ENCODE measurements around the gene JAK1.

GRCh38 chr1:64845831-64846425, 120.4 kb downstream of the JAK1 start:
- TF ChIP-seq POLR2A (IDR thresholded peaks at IDR 0.05): no peak
- TF ChIP-seq, protein P1, sequence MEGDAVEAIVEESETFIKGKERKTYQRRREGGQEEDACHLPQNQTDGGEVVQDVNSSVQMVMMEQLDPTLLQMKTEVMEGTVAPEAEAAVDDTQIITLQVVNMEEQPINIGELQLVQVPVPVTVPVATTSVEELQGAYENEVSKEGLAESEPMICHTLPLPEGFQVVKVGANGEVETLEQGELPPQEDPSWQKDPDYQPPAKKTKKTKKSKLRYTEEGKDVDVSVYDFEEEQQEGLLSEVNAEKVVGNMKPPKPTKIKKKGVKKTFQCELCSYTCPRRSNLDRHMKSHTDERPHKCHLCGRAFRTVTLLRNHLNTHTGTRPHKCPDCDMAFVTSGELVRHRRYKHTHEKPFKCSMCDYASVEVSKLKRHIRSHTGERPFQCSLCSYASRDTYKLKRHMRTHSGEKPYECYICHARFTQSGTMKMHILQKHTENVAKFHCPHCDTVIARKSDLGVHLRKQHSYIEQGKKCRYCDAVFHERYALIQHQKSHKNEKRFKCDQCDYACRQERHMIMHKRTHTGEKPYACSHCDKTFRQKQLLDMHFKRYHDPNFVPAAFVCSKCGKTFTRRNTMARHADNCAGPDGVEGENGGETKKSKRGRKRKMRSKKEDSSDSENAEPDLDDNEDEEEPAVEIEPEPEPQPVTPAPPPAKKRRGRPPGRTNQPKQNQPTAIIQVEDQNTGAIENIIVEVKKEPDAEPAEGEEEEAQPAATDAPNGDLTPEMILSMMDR (IDR thresholded peaks at IDR 0.05): no peak
